Upper lobe of right lung (tissue), 1 donor: ENCODE results near the gene MYCN. TPM values are rescaled to one million over a fixed set of nuclear protein-coding genes. Genes with fewer than 3 reads are reported as not detected.

Experiments used
- ATAC-seq: fragments of 200-7000 bp; cut with Tn5 transposase; one replicate; pipeline ENCODE4 v1.9.1; 2020; ENCODE audit warnings: mild to moderate bottlenecking, moderate library complexity
- DNase-seq: peaks from one replicate; pipeline ENCODE4 v3.0.0-alpha.2; 2020
- H3K27ac ChIP-seq: fragments of 200-600 bp; one replicate; pipeline ENCODE4 v1.8.0; 2022
- H3K27me3 ChIP-seq: fragments of 200-600 bp; one replicate; pipeline ENCODE4 v1.8.0; 2022; ENCODE audit warnings: mild to moderate bottlenecking
- H3K36me3 ChIP-seq: fragments of 200-600 bp; one replicate; pipeline ENCODE4 v1.8.0; 2022
- H3K4me1 ChIP-seq: fragments of 200-600 bp; one replicate; pipeline ENCODE4 v1.8.0; 2022
- H3K4me3 ChIP-seq: fragments of 200-600 bp; one replicate; pipeline ENCODE4 v1.8.0; 2022; ENCODE audit warnings: mild to moderate bottlenecking
- H3K9me3 ChIP-seq: fragments of 200-600 bp; one replicate; pipeline ENCODE4 v1.8.0; 2022
- intact Hi-C: fragments of 100-400 bp; cut with DNase I; formaldehyde crosslinking; loops from one replicate; pipeline ENCODE4 v1.11.0; 2022
- total RNA-seq: library from RNA; stranded (reverse); fragmentation: NEBNext Ultra II Directional; extraction: Animal tissue kit (Norgen Biotek cat#: 25700); gene quantifications from one replicate; pipeline ENCODE4 v1.2.1, GENCODE V29; 2021
- TF ChIP-seq, protein P1 (sequence below): fragments of 200-600 bp; IDR thresholded peaks from one replicate; pipeline ENCODE4 v1.8.0; 2022; ENCODE audit warnings: antibody characterized with exemption
- donor health status: DM: no; HTN: yes; CAD: no; lungs with severe emphysema.

MYCN gene
- total RNA-seq, 1 donor from 2014 or later = 0.49 TPM

DNA sequence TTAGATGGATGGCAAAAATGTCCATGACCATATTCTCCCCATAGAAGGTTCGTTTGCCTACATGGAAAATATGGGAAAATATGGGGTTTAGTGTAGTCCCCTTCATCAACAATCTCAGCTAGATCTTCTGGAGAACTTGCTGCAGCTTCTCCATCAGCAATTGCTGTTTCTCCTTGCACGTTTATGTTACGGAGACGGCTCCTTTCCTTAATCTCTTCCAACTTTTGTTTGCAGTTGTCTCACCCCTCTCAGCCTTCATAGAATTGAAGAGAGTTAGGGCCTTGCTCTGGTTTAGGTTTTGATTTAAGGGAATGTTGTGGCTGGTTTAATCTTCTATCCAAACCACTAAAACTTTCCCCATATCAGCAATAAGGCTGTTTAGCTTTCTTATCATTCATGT is 28.9 kb downstream of the MYCN start:
- Histone ChIP-seq H3K9me3 (no peaks in the 10 kb centered on the region), H3K36me3 (no peaks in the 10 kb centered on the region), H3K4me3 (no peak overlapping the region), H3K27me3 (no peaks in the 10 kb centered on the region), H3K4me1 (no peaks in the 10 kb centered on the region), H3K27ac (no peak overlapping the region)
- ATAC-seq (no peak), DNase-seq (no peak)
- TF ChIP-seq, protein P1, sequence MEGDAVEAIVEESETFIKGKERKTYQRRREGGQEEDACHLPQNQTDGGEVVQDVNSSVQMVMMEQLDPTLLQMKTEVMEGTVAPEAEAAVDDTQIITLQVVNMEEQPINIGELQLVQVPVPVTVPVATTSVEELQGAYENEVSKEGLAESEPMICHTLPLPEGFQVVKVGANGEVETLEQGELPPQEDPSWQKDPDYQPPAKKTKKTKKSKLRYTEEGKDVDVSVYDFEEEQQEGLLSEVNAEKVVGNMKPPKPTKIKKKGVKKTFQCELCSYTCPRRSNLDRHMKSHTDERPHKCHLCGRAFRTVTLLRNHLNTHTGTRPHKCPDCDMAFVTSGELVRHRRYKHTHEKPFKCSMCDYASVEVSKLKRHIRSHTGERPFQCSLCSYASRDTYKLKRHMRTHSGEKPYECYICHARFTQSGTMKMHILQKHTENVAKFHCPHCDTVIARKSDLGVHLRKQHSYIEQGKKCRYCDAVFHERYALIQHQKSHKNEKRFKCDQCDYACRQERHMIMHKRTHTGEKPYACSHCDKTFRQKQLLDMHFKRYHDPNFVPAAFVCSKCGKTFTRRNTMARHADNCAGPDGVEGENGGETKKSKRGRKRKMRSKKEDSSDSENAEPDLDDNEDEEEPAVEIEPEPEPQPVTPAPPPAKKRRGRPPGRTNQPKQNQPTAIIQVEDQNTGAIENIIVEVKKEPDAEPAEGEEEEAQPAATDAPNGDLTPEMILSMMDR = no peak
- intact Hi-C loops = no loop called here

DNA sequence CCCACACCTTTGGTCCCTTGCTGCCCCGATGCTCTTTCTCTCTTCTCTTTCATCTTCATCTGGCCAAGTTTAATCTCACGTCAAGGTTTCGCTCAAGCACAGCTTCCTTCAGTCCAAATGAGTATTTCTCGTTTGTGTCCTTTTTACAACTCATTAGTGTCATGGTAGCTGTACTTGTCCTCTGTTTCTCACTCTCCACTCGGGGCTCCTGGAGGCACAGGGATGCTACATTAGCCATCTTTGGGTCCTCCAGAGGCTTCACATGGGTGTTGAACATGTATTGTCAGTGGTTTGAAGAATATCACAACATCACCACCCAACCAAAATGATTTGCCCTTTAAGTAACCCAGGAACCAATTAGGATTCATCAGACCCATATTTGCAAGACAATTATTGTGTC is 30.4 kb downstream of the MYCN start:
- ATAC-seq (no peak), DNase-seq (no peak)
- Histone ChIP-seq H3K27ac (no peak overlapping the region), H3K4me1 (no peaks in the 10 kb centered on the region), H3K27me3 (no peaks in the 10 kb centered on the region), H3K9me3 (no peaks in the 10 kb centered on the region), H3K36me3 (no peaks in the 10 kb centered on the region), H3K4me3 (no peak overlapping the region)
- TF ChIP-seq, protein P1 = no peak
- intact Hi-C loops = no loop called here

DNA sequence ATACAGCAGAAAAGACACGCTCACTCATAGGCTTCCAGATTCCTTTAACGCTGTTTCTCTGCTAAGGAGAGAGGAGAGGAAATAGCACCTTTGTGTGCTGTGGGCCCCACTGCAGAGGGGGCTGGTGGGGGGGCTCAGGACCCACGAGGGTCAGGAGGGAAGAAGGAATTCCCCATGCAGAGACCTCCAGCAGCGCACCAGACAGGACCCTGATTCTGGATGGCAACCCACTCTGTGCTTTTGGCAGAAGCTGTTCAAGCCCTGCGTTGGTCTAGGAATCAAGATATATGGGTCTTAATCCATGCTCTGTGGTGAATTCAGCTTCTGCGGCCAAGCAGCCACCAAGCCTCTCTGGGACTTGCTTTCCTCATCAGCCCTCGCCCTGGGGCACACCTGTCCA is 31.0 kb downstream of the MYCN start:
- no peak for DNase-seq
- intact Hi-C loops = no loop called here

DNA sequence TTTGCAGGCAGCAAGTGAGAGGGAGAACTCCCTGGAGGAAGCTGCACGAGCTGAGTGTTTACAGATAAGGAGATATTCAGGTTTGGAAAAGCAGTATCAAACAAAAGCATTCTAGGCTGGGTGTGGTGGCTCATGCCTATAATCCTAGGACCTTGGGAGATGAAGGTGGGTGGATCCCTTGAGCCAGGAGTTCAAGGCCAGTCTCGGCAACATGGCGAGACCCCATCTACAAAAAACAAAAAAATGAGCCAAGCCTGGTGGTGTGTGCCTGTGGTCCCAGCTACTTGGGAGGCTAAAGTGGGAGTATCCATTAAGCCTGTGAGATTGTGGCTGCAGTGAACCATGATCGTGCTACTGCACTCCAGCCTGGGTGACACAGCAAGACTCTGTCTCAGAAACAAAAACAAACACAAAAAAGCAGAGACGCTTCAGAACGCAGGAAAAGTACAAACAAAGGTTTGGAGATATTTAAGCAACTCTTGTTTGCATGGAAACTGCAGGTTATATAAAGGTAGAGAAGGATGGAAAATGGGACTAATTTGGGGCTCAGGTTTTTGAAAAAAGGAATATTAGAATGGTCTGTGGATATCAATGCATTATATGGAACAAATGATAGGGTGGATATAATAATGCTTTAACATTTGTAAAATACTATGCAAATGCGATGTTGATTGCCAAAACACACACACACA is 31.6 kb downstream of the MYCN start:
- H3K9me3 ChIP-seq = no peaks in the 10 kb centered on the region
- H3K4me3 ChIP-seq = no peak overlapping the region
- H3K27me3 ChIP-seq = no peaks in the 10 kb centered on the region
- no peak overlapping the region for H3K27ac ChIP-seq
- no peaks in the 10 kb centered on the region for H3K4me1 ChIP-seq
- ATAC-seq (no peak), DNase-seq (no peak)
- TF ChIP-seq, protein P1 = no peak
- no peaks in the 10 kb centered on the region for H3K36me3 ChIP-seq
- intact Hi-C loops = no loop called here

More for the DNA sequence above, 31.0 kb downstream of the MYCN start:
- Histone ChIP-seq H3K27ac (no peak overlapping the region), H3K36me3 (no peaks in the 10 kb centered on the region), H3K4me3 (no peak overlapping the region), H3K27me3 (no peaks in the 10 kb centered on the region), H3K4me1 (no peaks in the 10 kb centered on the region), H3K9me3 (no peaks in the 10 kb centered on the region)
- no peak for ATAC-seq
- TF ChIP-seq, protein P1 = no peak

DNA sequence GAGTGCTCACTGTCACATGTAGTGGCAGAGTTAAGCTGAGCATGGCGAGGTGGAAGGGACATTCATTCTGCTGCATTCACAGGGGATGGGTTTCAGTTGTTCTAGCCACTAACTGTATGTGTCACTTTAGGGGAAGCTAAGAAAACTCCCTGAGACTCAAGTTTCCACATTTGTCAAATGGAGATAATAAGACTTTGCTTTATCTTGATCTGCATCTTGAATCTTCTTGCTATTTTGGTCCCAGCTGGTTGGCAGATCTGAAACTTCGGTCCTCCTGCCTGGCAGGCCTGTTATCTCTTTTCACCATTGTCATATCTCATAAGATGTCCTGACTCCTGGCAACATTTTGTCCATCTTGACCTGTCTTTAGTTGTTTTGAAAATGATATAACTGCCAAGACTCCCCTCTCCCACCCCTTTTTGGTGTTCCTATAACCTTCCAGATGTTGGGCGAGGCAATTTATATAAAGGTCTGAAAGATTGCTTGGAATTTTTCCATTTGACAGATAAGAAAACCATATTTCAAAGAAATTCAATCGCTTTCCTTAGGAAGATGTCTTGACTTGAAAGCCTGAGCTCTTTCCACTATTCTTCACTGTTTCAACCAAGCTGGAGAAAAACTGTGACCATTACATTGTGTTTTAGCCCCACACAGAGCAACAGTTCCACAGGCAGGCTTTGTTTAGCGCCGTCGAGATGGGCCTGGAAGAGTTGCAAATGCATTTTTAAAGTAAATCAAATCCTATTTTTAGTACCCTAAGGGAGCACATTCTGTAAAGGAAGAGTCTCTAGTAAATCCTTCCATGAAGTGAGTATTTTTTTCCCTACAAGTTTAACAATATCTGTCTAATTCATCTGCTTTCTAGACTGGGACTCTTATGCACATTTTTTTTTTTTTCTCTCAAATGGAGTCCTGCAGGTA is 33.4 kb downstream of the MYCN start:
- intact Hi-C loops = no loop called here
- Histone ChIP-seq H3K36me3 (no peaks in the 10 kb centered on the region), H3K27ac (no peak overlapping the region), H3K4me1 (no peaks in the 10 kb centered on the region), H3K9me3 (no peaks in the 10 kb centered on the region), H3K27me3 (no peaks in the 10 kb centered on the region), H3K4me3 (no peak overlapping the region)
- DNase-seq (no peak), ATAC-seq (no peak)
- TF ChIP-seq, protein P1 = no peak
